Islet precursor cell (in vitro differentiated cells): Measurements from ENCODE around the gene FYB1.

ENCODE experiments used
- DNase-seq: peaks from one replicate; pipeline ENCODE4 v3.0.0-alpha.2; 2018

The FYB1 gene

GRCh38 chr5:39116344-39117170 lies 102.8 kb downstream of the FYB1 start:
- no peak for DNase-seq

- DNase-seq = no peak
These were observed 103.6 kb downstream of the FYB1 start for GRCh38 chr5:39115644-39116343.

GRCh38 chr5:39114155-39114554 lies 105.2 kb downstream of the FYB1 start:
- DNase-seq = no peak

GRCh38 chr5:39113354-39113953 lies 105.9 kb downstream of the FYB1 start:
- no peak for DNase-seq

GRCh38 chr5:39109606-39110005 lies 109.8 kb downstream of the FYB1 start:
- DNase-seq = no peak

GRCh38 chr5:39108987-39109386 lies 110.4 kb downstream of the FYB1 start:
- no peak for DNase-seq

- no peak for DNase-seq
These were observed 112.0 kb downstream of the FYB1 start for GRCh38 chr5:39107350-39107749.

GRCh38 chr5:39106322-39106721 lies 113.0 kb downstream of the FYB1 start:
- no peak for DNase-seq

GRCh38 chr5:39104221-39104620 lies 115.1 kb downstream of the FYB1 start:
- DNase-seq = no peak

GRCh38 chr5:39102684-39103155 lies 116.6 kb downstream of the FYB1 start:
- no peak for DNase-seq

GRCh38 chr5:39100851-39101396 lies 118.4 kb downstream of the FYB1 start:
- peak; percentile 93 for DNase-seq

- no peak for DNase-seq
These were observed 119.0 kb downstream of the FYB1 start for GRCh38 chr5:39100301-39100850.

- no peak for DNase-seq
These were observed 119.5 kb downstream of the FYB1 start for GRCh38 chr5:39099831-39100230.

GRCh38 chr5:39093352-39093751 lies 126.0 kb downstream of the FYB1 start:
- DNase-seq = no peak

GRCh38 chr5:39092581-39093351 lies 126.6 kb downstream of the FYB1 start:
- no peak for DNase-seq

- DNase-seq = no peak
These were observed 127.3 kb downstream of the FYB1 start for GRCh38 chr5:39091940-39092580.

GRCh38 chr5:39083968-39084367 lies 135.4 kb downstream of the FYB1 start:
- DNase-seq = no peak

- no peak for DNase-seq
These were observed 136.4 kb downstream of the FYB1 start for GRCh38 chr5:39082995-39083394.

- peak; percentile 62 for DNase-seq
These were observed 138.7 kb downstream of the FYB1 start for GRCh38 chr5:39080597-39081204.

- DNase-seq = no peak
These were observed 139.2 kb downstream of the FYB1 start for GRCh38 chr5:39080168-39080567.

GRCh38 chr5:39079147-39079546 lies 140.2 kb downstream of the FYB1 start:
- no peak for DNase-seq
